Activated CD8-positive, alpha-beta memory T cell treated with anti-CD3 and anti-CD28 coated beads for 48 hours (primary cell): ENCODE data around the gene YWHAH.

ENCODE experiments used
- DNase-seq, 3 experiments: peaks; one replicate each; pipeline ENCODE4 v3.0.0-alpha.2; 2020; ENCODE audit warnings: low read depth in 2 of 3, low spot score in 2 of 3

YWHAH gene

GRCh38 chr22:31923136-31923535, 21.2 kb upstream of the YWHAH start:
- no peak for DNase-seq

GRCh38 chr22:31923747-31924146, 20.6 kb upstream of the YWHAH start:
- no peak for DNase-seq

GRCh38 chr22:31925056-31925455, 19.3 kb upstream of the YWHAH start:
- DNase-seq, result no peak

GRCh38 chr22:31926024-31926423, 18.3 kb upstream of the YWHAH start:
- DNase-seq, result no peak

GRCh38 chr22:31926969-31927368, 17.4 kb upstream of the YWHAH start:
- no peak for DNase-seq

GRCh38 chr22:31927562-31927961, 16.8 kb upstream of the YWHAH start:
- no peak for DNase-seq

GRCh38 chr22:31929167-31929930, 15.0 kb upstream of the YWHAH start:
- DNase-seq, result no peak

GRCh38 chr22:31932863-31933262, 11.5 kb upstream of the YWHAH start:
- no peak for DNase-seq

GRCh38 chr22:31933406-31933805, 10.9 kb upstream of the YWHAH start:
- no peak for DNase-seq

GRCh38 chr22:31933816-31934482, 10.4 kb upstream of the YWHAH start:
- DNase-seq, result no peak

- DNase-seq, result no peak
These were observed 8.2 kb upstream of the YWHAH start for GRCh38 chr22:31935961-31936635.

GRCh38 chr22:31937341-31937740, 7.0 kb upstream of the YWHAH start:
- no peak for DNase-seq

- no peak for DNase-seq
These were observed 6.0 kb upstream of the YWHAH start for GRCh38 chr22:31938296-31938695.

GRCh38 chr22:31940506-31940905, 3.8 kb upstream of the YWHAH start:
- DNase-seq, result no peak

GRCh38 chr22:31942091-31942490, 2.2 kb upstream of the YWHAH start:
- DNase-seq, result no peak

- no peak for DNase-seq
These were observed 943 bp upstream of the YWHAH start for GRCh38 chr22:31943206-31943977.

- peak in 1 of 3 experiments; percentile 18 for DNase-seq
These were observed 536 bp downstream of the YWHAH start for GRCh38 chr22:31944700-31945442.

- DNase-seq, result no peak
These were observed 1.1 kb downstream of the YWHAH start for GRCh38 chr22:31945443-31945855.

- DNase-seq, result no peak
These were observed 1.8 kb downstream of the YWHAH start for GRCh38 chr22:31945971-31946680.

GRCh38 chr22:31947296-31947695, 3.0 kb downstream of the YWHAH start:
- no peak for DNase-seq
